Stomach (tissue), 9 donors: ENCODE data around the gene FOXK2. TPM values are rescaled to one million over a fixed set of nuclear protein-coding genes. Genes with fewer than 3 reads are reported as not detected.
A peak's percentile ranks its signal among the peaks of the same experiment; 100 is the strongest.

ENCODE experiments used
- DNase-seq, 2 donors: peaks; one replicate each; pipeline versions ENCODE4 v3.0.0 to v3.0.0-alpha.2; 2013 to 2019
- H3K27ac ChIP-seq, 5 donors: fragments of 200-600 bp in 4 of 5; sonication (generic) in 4 of 5; one replicate each; pipeline ENCODE4 v1.5.1; 2013 to 2019; ENCODE audit warnings: mild to moderate bottlenecking in 1 of 5, moderate library complexity in 1 of 5
- H3K27me3 ChIP-seq, 3 donors: fragments of 200-600 bp; sonication (generic); one replicate each; pipeline ENCODE4 v1.5.1; 2017 to 2019; ENCODE audit warnings: mixed run types in 1 of 3
- H3K36me3 ChIP-seq, 4 donors: fragments of 200-600 bp; sonication (generic); 1 replicate in 3 of 4; 2 replicates in 1 of 4; pipeline ENCODE4 v1.5.1; 2016 to 2019
- H3K4me1 ChIP-seq, 4 donors: fragments of 200-600 bp; sonication (generic); one replicate each; pipeline ENCODE4 v1.5.1; 2016 to 2019
- H3K4me3 ChIP-seq, 4 donors: fragments of 200-600 bp; sonication (generic) in 3 of 4; one replicate each; pipeline ENCODE4 v1.5.1; 2016 to 2019; ENCODE audit warnings: mild to moderate bottlenecking in 1 of 4
- H3K9me3 ChIP-seq, 4 donors: fragments of 200-600 bp; sonication (generic); one replicate each; pipeline ENCODE4 v1.5.1; 2016 to 2019
- EP300 ChIP-seq: sonication (generic); formaldehyde crosslinking; IDR thresholded peaks from one replicate; pipeline ENCODE4 v1.6.1; 2017; ENCODE audit warnings: antibody characterized with exemption
- POLR2A ChIP-seq, 4 donors: fragments of 450-650 bp; IDR thresholded peaks; one replicate each; pipeline ENCODE4 v1.6.1; 2016; ENCODE audit warnings: antibody characterized with exemption in 4 of 4, control low read depth in 2 of 4, mild to moderate bottlenecking in 1 of 4, moderate library complexity in 1 of 4
- POLR2AphosphoS5 ChIP-seq, 3 donors: sonication (generic); formaldehyde crosslinking; IDR thresholded peaks; one replicate each; pipeline ENCODE4 v1.6.1; 2016; ENCODE audit warnings: antibody characterized with exemption in 3 of 3
- WGBS, 5 donors: extraction: QIAGEN DNeasy Blood & Tissue Kit in 3 of 5; methylation state at CpG; one replicate each; pipeline versions ENCODE4 v1.1.5 to v1.1.7; 2013 to 2018; 5-methylcytosine and 5-hydroxymethylcytosine counted together
- intact Hi-C: fragments of 100-400 bp; cut with DNase I; formaldehyde crosslinking; loops from one replicate; pipeline ENCODE4 v1.15.1; 2023; ENCODE audit warnings: low total_unique reads
- polyA plus RNA-seq, 3 donors: library from polyadenylated mRNA; stranded (reverse); fragments of 200-250 nt; gene quantifications; one replicate each; pipeline ENCODE4 v1.2.3, GENCODE V29; 2013
- total RNA-seq, 5 donors: library from RNA; depleted of rRNA; stranded (reverse); fragments of >200 nt; gene quantifications; one replicate each; pipeline versions ENCODE4 v1.1.0 to v1.2.3, GENCODE V29; 2014 to 2016
- TF ChIP-seq, protein P1 (sequence below), 7 experiments: fragments of 450-650 bp in 4 of 7; fragments of 200-600 bp in 3 of 7; sonication (generic) in 3 of 7; IDR thresholded peaks; one replicate each; pipeline ENCODE4 v1.5.1; 2016 to 2019; ENCODE audit warnings: antibody characterized with exemption in 7 of 7, control low read depth in 2 of 7, mild to moderate bottlenecking in 1 of 7
- donor health status: healthy with polysubstance abuse.
- donor health status: Bipolar disorder and iron deficiency.
- donor health status: healthy.

Gene FOXK2
- total and polyA plus RNA-seq, 8 donors = 12.8 to 71.8 (median 31.9) TPM

DNA sequence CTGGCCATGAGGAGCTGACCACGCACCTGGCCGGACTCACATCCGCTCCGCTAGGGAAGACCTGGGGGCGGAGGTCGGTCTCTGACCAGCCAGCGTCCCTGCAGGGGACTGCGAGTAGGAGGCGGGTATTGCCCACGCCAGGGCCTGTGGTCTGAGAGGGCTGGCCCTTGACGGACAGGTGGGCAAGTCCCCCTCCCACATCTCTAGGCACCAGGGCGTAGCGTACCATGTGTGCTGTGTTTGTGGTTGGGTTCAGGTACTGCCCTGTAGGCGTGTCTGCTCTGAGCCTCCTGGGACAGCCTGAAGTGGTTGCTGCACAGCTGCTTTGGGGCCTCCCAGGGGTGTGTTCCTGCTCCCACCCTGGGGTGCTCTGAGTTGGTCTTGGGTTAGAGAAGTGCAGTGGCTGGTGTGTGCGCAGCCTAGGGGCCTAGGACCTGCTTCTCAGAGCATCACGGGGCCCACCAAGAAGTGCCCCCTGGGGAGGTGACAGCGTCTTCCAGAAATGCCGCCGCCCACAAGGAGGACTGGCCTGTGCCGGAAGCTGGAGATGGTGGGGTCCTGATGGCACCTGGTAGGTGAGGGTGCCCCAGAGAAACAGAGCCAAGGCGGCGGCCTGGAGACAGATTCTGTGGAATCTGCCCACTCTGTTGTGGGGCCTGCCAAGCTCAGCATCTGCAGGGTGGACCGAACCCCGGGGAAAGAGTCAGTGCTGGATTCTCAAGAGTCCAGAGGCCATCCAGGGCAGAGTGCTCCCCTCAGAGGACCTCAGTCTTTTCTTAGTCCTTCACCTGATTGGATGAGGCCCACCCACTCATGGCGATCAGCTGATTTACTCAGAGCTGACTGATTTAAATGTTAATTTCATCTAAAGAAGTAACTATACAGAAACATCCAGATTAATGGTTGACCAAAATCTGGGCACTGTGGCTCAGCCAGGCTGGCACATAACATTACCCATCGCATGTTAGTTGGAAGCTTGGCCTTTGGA lies 80.4 kb downstream of the FOXK2 start:
- H3K27me3 ChIP-seq = no peaks in the 10 kb centered on the region
- peaks cover 8 to 47% (median 10%) of the 10 kb centered on the region in 4 donors for H3K4me1 ChIP-seq
- WGBS, 5 donors = 93 to 96% (median 94%) methylated on average over 13 to 26 of the region's 26 CpGs
- peaks cover 42 to 99% (median 96%) of the 10 kb centered on the region in 4 donors for H3K36me3 ChIP-seq
- no peak for DNase-seq
- intact Hi-C loops = no loop called here
- TF ChIP-seq, protein P1, sequence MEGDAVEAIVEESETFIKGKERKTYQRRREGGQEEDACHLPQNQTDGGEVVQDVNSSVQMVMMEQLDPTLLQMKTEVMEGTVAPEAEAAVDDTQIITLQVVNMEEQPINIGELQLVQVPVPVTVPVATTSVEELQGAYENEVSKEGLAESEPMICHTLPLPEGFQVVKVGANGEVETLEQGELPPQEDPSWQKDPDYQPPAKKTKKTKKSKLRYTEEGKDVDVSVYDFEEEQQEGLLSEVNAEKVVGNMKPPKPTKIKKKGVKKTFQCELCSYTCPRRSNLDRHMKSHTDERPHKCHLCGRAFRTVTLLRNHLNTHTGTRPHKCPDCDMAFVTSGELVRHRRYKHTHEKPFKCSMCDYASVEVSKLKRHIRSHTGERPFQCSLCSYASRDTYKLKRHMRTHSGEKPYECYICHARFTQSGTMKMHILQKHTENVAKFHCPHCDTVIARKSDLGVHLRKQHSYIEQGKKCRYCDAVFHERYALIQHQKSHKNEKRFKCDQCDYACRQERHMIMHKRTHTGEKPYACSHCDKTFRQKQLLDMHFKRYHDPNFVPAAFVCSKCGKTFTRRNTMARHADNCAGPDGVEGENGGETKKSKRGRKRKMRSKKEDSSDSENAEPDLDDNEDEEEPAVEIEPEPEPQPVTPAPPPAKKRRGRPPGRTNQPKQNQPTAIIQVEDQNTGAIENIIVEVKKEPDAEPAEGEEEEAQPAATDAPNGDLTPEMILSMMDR (IDR thresholded peaks at IDR 0.05) = no peak
- TF ChIP-seq POLR2AphosphoS5 (IDR thresholded peaks at IDR 0.05) (no peak), POLR2A (IDR thresholded peaks at IDR 0.05) (no peak), EP300 (no peak)
- no peak overlapping the region for H3K27ac ChIP-seq
- H3K4me3 ChIP-seq = no peak overlapping the region
- H3K9me3 ChIP-seq = no peaks in the 10 kb centered on the region

- Histone ChIP-seq H3K36me3 (peaks cover 39 to 99% (median 96%) of the 10 kb centered on the region in 4 donors), H3K4me1 (peaks cover under 1 to 38% (median 3%) of the 10 kb centered on the region in 4 donors), H3K27me3 (no peaks in the 10 kb centered on the region), H3K9me3 (no peaks in the 10 kb centered on the region), H3K4me3 (no peak overlapping the region), H3K27ac (no peak overlapping the region)
- DNase-seq = no peak
- TF ChIP-seq POLR2A (IDR thresholded peaks at IDR 0.05) (no peak), EP300 (no peak), POLR2AphosphoS5 (IDR thresholded peaks at IDR 0.05) (no peak)
- TF ChIP-seq, protein P1 (IDR thresholded peaks at IDR 0.05) = no peak
- 96 to 97% (median 96%) methylated on average over 36 to 37 of the region's 37 CpGs for WGBS, 5 donors
- intact Hi-C loops = no loop called here
Measured at GRCh38 chr17:82600731-82601446, 81.4 kb downstream of the FOXK2 start.

GRCh38 chr17:82601447-82602000 lies 82.0 kb downstream of the FOXK2 start:
- no peak for DNase-seq
- TF ChIP-seq EP300 (no peak), POLR2AphosphoS5 (IDR thresholded peaks at IDR 0.05) (no peak)
- 94 to 96% (median 96%) methylated on average over 20 to 24 of the region's 24 CpGs for WGBS, 5 donors
- H3K4me1 ChIP-seq = peaks cover 0 to 33% (median 2%) of the 10 kb centered on the region in 4 donors
- no peak overlapping the region for H3K4me3 ChIP-seq
- no peaks in the 10 kb centered on the region for H3K9me3 ChIP-seq
- intact Hi-C loops = no loop called here
- H3K36me3 ChIP-seq = peaks cover 41 to 98% (median 96%) of the 10 kb centered on the region in 4 donors
- no peaks in the 10 kb centered on the region for H3K27me3 ChIP-seq
- peak overlapping the region in 1 of 5 donors; percentile 7 for H3K27ac ChIP-seq

DNA sequence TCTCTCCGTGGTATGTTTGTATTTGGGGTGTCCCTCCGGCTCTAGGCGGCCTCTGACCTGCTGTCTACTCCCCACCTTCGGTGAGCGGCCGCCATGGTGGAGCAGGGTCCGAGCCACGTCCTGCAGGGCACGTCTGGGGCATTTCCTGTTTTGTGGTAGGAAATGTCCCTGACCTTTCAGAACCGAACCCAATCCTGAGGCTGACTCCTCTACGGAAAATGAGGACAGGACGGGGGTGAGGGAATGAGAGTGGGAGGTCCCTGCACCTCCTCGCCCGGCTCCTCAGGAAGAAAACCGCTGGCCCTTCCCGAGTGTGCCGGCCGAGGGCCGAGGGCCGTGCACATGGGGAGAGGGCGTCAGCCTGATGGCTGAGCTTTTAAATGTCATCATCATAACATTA lies 83.0 kb downstream of the FOXK2 start:
- Histone ChIP-seq H3K4me1 (peaks cover 0 to 25% (median 2%) of the 10 kb centered on the region in 4 donors), H3K9me3 (no peaks in the 10 kb centered on the region), H3K27me3 (no peaks in the 10 kb centered on the region), H3K27ac (peak overlapping the region in 2 of 5 donors; percentile 22 to 60), H3K4me3 (no peak overlapping the region), H3K36me3 (peaks cover 36 to 89% (median 89%) of the 10 kb centered on the region in 4 donors)
- WGBS, 5 donors = 71 to 82% (median 76%) methylated on average over 21 of the region's 21 CpGs
- TF ChIP-seq EP300 = no peak
- TF ChIP-seq, protein P1 (IDR thresholded peaks at IDR 0.05) = no peak
- TF ChIP-seq POLR2AphosphoS5 (IDR thresholded peaks at IDR 0.05) = no peak
- no peak for TF ChIP-seq POLR2A (IDR thresholded peaks at IDR 0.05)
- intact Hi-C loops = no loop called here
- DNase-seq = no peak
